ENCODE data around the gene OAS1.

OAS1 gene

GRCh38 chr12:112894128-112894527 is 12.6 kb upstream of the OAS1 start:
- no peak for TF ChIP-seq CTCF (IDR thresholded peaks at IDR 0.05; ENCODE audit: low read depth, low read length)
- no peak for DNase-seq (ENCODE audit: low read depth in 2 of 2)
- H3K4me3 ChIP-seq (replicated peaks in 1 of 2; ENCODE audit: low read depth in 2 of 2, low read length in 2 of 2), result no peak overlapping the region

- no peak for TF ChIP-seq CTCF (IDR thresholded peaks at IDR 0.05; ENCODE audit: low read depth, low read length)
- DNase-seq (ENCODE audit: low read depth in 2 of 2), result no peak
- no peak overlapping the region for H3K4me3 ChIP-seq (replicated peaks in 1 of 2; ENCODE audit: low read depth in 2 of 2, low read length in 2 of 2)
Observed at GRCh38 chr12:112898380-112898779, 8.4 kb upstream of the OAS1 start.

GRCh38 chr12:112900298-112901145 is 6.2 kb upstream of the OAS1 start:
- DNase-seq (ENCODE audit: low read depth in 2 of 2), result peak; percentile 56 to 62
- H3K4me3 ChIP-seq (replicated peaks in 1 of 2; ENCODE audit: low read depth in 2 of 2, low read length in 2 of 2), result no peak overlapping the region
- peak; percentile 73 for TF ChIP-seq CTCF (IDR thresholded peaks at IDR 0.05; ENCODE audit: low read depth, low read length)

- no peak for DNase-seq (ENCODE audit: low read depth in 2 of 2)
- TF ChIP-seq CTCF (IDR thresholded peaks at IDR 0.05; ENCODE audit: low read depth, low read length), result no peak
- no peak overlapping the region for H3K4me3 ChIP-seq (replicated peaks in 1 of 2; ENCODE audit: low read depth in 2 of 2, low read length in 2 of 2)
Observed at GRCh38 chr12:112901271-112901670, 5.5 kb upstream of the OAS1 start.

GRCh38 chr12:112904571-112904970 is 2.2 kb upstream of the OAS1 start:
- TF ChIP-seq CTCF (IDR thresholded peaks at IDR 0.05; ENCODE audit: low read depth, low read length), result no peak
- peak; percentile 74 to 80 for DNase-seq (ENCODE audit: low read depth in 2 of 2)
- H3K4me3 ChIP-seq (replicated peaks in 1 of 2; ENCODE audit: low read depth in 2 of 2, low read length in 2 of 2), result no peak overlapping the region

- DNase-seq (ENCODE audit: low read depth in 2 of 2), result peak in 1 of 2 donors; percentile 16
- no peak overlapping the region for H3K4me3 ChIP-seq (replicated peaks in 1 of 2; ENCODE audit: low read depth in 2 of 2, low read length in 2 of 2)
- TF ChIP-seq CTCF (IDR thresholded peaks at IDR 0.05; ENCODE audit: low read depth, low read length), result no peak
Observed at GRCh38 chr12:112905451-112906089, 1.2 kb upstream of the OAS1 start.

All from cardiac fibroblast (primary cell).